T-helper 2 cell (primary cell): ENCODE results near the gene GPR45.

Experiments used
- DNase-seq, 5 experiments: peaks; one replicate each; pipeline versions ENCODE4 v3.0.0 to v3.0.0-alpha.2; 2012 to 2022

GPR45 gene

GRCh38 chr2:105254531-105255210, 13.1 kb downstream of the GPR45 start:
- DNase-seq: no peak

DNA sequence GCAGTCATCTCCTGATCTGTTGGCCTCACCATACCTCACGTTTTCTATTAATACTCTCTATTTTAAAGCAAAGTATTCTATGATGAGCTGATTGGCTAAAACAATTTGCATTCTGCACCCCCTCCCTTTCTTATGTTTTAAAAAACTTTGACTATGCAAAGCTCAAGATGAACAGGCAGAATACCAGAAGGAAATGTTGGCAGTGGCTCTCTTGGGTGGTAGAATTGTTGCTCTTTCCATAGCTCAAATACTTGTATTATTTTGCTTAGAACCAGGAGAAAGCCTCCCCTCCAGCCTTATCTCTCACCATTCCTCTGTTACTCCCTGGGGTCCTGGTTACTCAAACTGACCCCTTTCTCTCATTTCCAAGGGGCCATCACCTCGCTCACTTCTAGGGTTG, 14.4 kb downstream of the GPR45 start:
- no peak for DNase-seq

DNA sequence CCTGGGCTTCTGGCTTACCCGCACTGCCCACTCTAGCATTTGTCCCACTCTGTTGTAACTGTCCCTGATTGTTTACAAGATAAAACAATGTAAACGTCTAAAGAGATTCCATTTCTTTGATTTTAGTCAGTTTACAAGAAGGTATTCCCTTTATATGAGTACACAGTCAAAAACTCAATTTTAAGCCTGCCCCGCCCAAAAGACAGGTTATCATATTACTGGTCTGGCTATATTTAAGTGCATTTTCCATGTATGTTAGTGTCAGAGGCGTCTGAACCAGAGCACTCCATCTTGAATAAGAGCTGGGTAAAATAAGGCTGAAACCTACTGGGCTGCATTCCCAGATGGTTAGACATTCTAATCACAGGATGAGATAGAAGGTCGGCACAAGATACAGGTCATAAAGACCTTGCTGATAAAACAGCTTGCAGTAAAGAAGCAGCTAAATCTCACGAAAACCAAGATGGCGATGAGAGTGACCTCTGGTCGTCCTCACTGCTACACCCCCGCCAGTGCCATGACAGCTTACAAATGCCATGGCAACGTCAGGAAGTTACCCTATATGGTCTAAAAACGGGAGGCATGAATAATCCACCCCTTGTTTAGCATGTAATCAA, 15.0 kb downstream of the GPR45 start:
- DNase-seq: no peak

DNA sequence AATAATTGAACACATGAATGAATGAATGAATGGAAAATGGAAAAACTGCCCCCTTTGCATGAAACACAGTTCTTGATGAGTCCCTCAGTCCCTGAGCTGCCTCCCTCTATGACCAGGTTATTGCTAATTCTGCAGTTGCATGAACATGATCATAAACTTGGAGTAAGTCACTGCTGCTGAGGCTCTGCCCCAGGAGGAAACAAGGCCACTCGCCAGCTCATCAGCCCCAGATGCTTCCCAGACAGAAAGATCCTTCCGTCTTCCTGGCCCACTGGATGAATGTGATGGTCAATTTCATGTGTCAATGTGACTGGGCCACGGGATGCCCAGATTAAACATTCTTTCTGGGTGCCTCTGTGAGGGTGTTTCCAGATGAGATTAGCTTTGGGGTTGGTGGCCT, 16.4 kb downstream of the GPR45 start:
- no peak for DNase-seq

- no peak for DNase-seq
These were observed 17.4 kb downstream of the GPR45 start for GRCh38 chr2:105258835-105259350.

- DNase-seq: no peak
These were observed 19.5 kb downstream of the GPR45 start for GRCh38 chr2:105261061-105261460.

DNA sequence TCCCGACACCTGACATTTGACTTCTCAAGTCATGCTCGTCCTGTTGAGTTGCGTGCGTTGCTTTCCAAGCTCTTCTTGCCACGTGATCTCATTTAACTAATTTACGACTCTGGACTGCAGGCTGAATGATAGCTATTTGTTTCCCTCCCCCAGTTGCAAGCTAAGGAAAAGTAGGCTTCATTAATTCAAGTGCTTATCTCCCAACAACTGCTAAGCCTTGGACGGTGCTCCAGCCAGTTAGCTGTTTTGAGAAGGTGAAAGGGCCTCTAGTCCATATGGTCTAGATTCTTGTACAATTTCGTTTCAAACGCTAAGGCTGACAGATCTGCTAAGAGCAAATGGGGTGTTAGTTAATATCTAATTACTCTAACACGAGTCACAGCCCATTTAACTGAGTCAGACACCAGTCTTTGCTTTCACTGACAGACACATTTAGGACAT, 21.1 kb downstream of the GPR45 start:
- DNase-seq: no peak

DNA sequence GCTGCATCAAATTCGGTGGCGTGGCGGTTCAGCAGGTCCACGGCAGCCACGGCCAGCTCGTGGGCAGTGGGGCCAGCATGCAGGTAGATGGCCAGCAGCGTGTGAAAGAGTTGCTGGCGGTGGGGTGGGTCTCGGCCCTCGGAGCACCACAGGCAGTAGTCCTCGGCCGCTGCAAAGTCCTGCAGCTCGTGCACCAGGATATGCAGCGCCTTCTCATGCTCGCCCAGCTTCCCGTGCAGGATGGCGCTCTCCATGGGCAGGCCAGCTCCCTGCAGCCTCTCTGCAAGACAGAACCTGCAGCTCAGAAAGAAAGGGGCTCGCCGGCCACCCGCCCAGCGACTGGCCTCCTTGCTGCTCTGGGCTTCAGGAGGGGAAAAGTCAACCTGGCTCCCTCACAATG, 27.9 kb downstream of the GPR45 start:
- DNase-seq: no peak

- DNase-seq: no peak
These were observed 30.0 kb downstream of the GPR45 start for GRCh38 chr2:105271393-105272045.

GRCh38 chr2:105272176-105272575, 30.6 kb downstream of the GPR45 start:
- DNase-seq: no peak

GRCh38 chr2:105274046-105274445, 32.5 kb downstream of the GPR45 start:
- no peak for DNase-seq

DNA sequence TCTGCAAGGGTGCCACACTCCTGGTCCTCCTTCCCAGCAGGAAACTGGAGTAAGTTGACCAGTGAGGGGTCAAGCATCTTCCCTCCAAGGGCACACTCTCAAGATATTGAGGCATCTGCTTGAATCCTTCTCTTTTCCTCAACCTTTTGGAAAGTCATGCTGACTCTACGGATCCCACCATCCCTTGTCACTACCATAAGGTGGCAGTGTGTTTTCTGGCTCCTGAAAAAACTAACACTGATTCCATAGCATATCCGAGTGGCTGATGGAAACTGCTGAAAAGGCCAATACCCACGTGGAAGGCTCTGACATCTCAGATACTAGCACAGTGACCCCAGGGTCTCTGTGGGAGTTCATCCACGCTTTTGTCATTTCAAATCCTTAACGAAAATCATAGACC, 37.1 kb downstream of the GPR45 start:
- DNase-seq: no peak

DNA sequence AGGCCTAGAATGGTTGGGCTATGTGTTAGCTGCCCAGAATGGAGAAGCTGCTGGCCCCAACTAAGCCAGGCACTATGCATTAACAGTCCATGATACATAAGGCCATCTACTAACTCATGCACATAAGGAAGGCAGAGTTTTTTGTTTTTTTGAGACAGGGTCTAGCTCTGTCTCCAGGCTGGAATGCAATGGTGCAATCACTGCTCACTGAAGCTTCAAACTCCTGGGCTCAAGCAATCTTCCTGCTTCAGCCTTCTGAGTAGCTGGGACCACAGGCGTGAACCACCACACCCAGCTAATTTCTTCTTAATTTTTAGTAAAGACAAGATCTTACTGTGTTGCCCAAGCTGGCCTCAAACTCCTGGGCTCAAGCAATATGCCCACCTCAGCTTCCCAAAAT, 37.6 kb downstream of the GPR45 start:
- no peak for DNase-seq

DNA sequence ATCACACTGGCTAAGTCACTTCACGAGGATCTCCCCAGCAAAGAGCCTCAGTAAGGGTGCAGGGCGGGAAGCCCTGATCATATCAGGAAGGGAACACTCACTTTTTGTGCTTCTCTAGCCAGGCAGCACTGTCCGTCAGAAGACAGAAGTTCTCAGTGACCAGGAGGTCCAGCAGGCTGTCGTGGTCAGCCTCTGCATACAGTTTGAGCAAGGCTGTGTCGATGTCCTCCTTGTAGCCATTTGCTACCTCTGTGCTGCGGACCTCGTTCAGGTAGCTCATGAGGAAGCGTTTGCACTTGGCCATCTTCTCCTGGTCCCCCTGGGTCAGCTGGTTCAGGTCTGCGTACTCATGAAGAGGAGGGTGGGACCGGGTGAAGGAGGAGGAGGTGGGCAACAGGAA, 38.7 kb downstream of the GPR45 start:
- no peak for DNase-seq

DNA sequence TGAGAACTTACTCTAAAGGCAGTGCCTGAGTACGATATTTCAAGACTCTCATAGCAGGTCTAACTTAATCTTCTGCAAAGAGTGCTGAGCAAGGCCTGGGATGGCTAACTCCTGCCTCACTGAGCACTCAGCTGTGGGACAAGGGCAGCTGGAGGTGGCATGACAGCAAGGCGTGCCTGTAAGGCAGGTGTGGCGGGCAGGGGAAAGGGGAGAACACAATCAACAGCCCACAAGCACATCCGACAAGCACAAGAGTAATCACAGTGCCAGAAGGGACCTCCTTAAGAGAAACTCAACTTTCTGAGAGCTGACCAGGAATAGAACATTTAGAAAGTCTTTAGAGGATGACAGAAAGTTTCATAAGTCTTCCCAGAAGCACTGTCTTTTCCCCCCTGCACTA, 42.0 kb downstream of the GPR45 start:
- no peak for DNase-seq

GRCh38 chr2:105287692-105288091, 46.1 kb downstream of the GPR45 start:
- DNase-seq: peak in 1 of 5 experiments; percentile 58

GRCh38 chr2:105288133-105288532, 46.6 kb downstream of the GPR45 start:
- no peak for DNase-seq

DNA sequence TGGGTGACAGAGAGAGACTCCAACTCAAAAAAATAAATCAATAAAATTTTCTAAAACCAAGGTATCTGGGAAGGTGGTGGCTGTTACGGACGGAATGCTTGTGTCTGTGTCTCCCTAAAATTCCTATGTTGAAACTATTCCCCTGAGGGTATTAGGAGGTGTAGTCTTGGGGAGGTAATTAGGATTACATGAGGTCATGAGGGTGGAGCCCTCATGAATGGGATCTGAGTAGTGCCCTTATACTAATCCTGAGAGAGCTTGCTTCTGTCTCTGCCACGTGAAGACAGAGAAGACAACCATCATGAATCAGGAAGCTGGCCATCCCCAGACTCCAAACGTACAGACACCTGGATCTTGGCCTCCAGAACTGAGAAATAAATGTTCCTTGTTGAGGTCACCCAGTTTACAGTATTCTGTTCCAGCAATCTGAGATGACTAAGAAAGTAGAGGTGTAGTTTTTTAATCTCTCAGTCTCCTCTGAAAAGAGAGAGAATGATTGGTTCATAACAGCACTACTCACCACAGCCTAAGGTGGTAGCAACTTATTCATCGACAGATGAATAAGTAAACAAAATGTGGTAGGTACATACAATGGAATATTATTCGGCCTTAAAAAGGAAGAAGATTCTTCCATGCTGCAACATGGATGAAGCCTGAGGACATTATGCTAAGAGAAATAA, 49.6 kb downstream of the GPR45 start:
- no peak for DNase-seq

DNA sequence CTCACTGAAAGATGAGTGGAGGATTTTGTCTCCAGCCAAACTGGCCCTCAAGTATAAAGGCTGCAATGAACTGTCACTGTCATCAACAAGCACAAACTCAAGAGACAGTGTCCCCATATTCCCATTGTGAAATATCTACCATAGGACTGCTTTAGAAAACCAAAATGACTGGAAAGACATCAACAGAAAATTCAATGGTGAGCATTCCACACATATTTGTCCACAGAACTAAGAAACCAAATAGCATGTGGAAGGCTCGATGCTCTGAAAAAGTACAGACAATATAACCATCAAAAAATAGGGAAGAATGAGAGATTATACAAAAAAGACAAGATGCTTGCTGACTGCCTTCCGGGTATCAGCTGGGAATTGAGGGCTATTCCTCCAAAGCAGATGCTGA, 50.4 kb downstream of the GPR45 start:
- DNase-seq: no peak
